PFSK-1 (cell line): Measurements from ENCODE around the gene SRPRB.

Experiments
- FOXP2 ChIP-seq: optimal IDR thresholded peaks from 2 replicates; pipeline ENCODE3; 2011; ENCODE audit warnings: borderline replicate concordance, control low read depth, inconsistent platforms; ENCODE audit not compliant: insufficient read depth; ENCODE audit errors: extremely low read length, extremely low read depth
- POLR2AphosphoS5 ChIP-seq: IDR thresholded peaks from 2 replicates; pipeline ENCODE4 v1.6.1; 2012; ENCODE audit warnings: low read depth, mild to moderate bottlenecking, control low read depth, low read length, moderate library complexity
- REST ChIP-seq, 2 experiments: IDR thresholded peaks; 2 replicates each; pipeline versions ENCODE4 v1.6.1 to v1.8.0; 2011 to 2012; ENCODE audit warnings: low read depth in 2 of 2, low read length in 2 of 2, control low read depth in 1 of 2, inconsistent platforms in 1 of 2, mild to moderate bottlenecking in 1 of 2, moderate library complexity in 1 of 2; ENCODE audit not compliant: insufficient read depth in 1 of 2
- SIN3A ChIP-seq: IDR thresholded peaks from 2 replicates; pipeline ENCODE4 v1.6.1; 2012; ENCODE audit warnings: mild to moderate bottlenecking, low read length, moderate library complexity, borderline replicate concordance; ENCODE audit not compliant: insufficient read depth
- TAF1 ChIP-seq: IDR thresholded peaks from 2 replicates; pipeline ENCODE4 v1.6.1; 2012; ENCODE audit warnings: low read length, control low read depth, borderline replicate concordance; ENCODE audit not compliant: insufficient read depth

SRPRB gene

GRCh38 chr3:133765256-133765655 lies 40.4 kb upstream of the SRPRB start:
- TF ChIP-seq REST (IDR thresholded peaks at IDR 0.05; ENCODE audit: insufficient read depth in 1 of 2, low read depth in 2 of 2, low read length in 2 of 2) (no peak), FOXP2 (no peak), TAF1 (no peak), SIN3A (no peak), POLR2AphosphoS5 (no peak)

- TF ChIP-seq POLR2AphosphoS5 (no peak), FOXP2 (no peak), SIN3A (no peak), TAF1 (no peak), REST (IDR thresholded peaks at IDR 0.05; ENCODE audit: insufficient read depth in 1 of 2, low read depth in 2 of 2, low read length in 2 of 2) (no peak)
Measured at GRCh38 chr3:133767607-133768006, 38.0 kb upstream of the SRPRB start.

GRCh38 chr3:133769536-133769935 lies 36.1 kb upstream of the SRPRB start:
- TF ChIP-seq REST (IDR thresholded peaks at IDR 0.05; ENCODE audit: insufficient read depth in 1 of 2, low read depth in 2 of 2, low read length in 2 of 2) (no peak), POLR2AphosphoS5 (no peak), FOXP2 (no peak), SIN3A (no peak), TAF1 (no peak)

GRCh38 chr3:133773732-133774131 lies 31.9 kb upstream of the SRPRB start:
- TF ChIP-seq SIN3A (no peak), POLR2AphosphoS5 (no peak), REST (IDR thresholded peaks at IDR 0.05; ENCODE audit: insufficient read depth in 1 of 2, low read depth in 2 of 2, low read length in 2 of 2) (no peak), FOXP2 (no peak), TAF1 (no peak)

- TF ChIP-seq TAF1 (no peak), SIN3A (no peak), POLR2AphosphoS5 (no peak), FOXP2 (no peak), REST (IDR thresholded peaks at IDR 0.05; ENCODE audit: insufficient read depth in 1 of 2, low read depth in 2 of 2, low read length in 2 of 2) (no peak)
Measured at GRCh38 chr3:133775309-133775708, 30.3 kb upstream of the SRPRB start.
